ENCODE data around the gene ANXA11.
"Not testable (repeated sequence)": the region's sequence is repeated elsewhere in the genome, so short reads cannot be mapped to it uniquely, and the experiment has no call there.

Gene ANXA11

GRCh38 chr10:80252296-80252887 is 47.1 kb upstream of the ANXA11 start:
- Histone ChIP-seq H3K9me3 (ENCODE audit: low read length) (no peaks in the 10 kb centered on the region), H3K4me2 (ENCODE audit: low read length) (no peak overlapping the region), H3F3A (ENCODE audit: insufficient read depth, low read length) (no peaks in the 10 kb centered on the region), H3K4me1 (ENCODE audit: insufficient read depth, low read length, severe bottlenecking) (no peaks in the 10 kb centered on the region), H2AFZ (ENCODE audit: low read length) (no peak overlapping the region), H4K20me1 (ENCODE audit: insufficient read depth, low read length) (no peaks in the 10 kb centered on the region), H3K79me2 (ENCODE audit: insufficient read depth, low read length) (no peaks in the 10 kb centered on the region), H3K9ac (ENCODE audit: low read length) (no peak overlapping the region), H3K36me3 (ENCODE audit: insufficient read depth, low read length) (no peaks in the 10 kb centered on the region), H3K27ac (ENCODE audit: low read depth, low read length, poor library complexity, severe bottlenecking) (no peak overlapping the region), H3K9me2 (ENCODE audit: low read depth, low read length) (no peaks in the 10 kb centered on the region), H3K27me3 (ENCODE audit: insufficient read depth, low read length) (no peaks in the 10 kb centered on the region), H3K4me3 (ENCODE audit: low read depth, low read length, poor library complexity, severe bottlenecking) (no peak overlapping the region)
- TF ChIP-seq CTCF (IDR thresholded peaks at IDR 0.05; ENCODE audit: low read length): no peak
- no peak for TF ChIP-seq EZH2 (IDR thresholded peaks at IDR 0.05; ENCODE audit: borderline replicate concordance, low read length)

GRCh38 chr10:80251703-80252280 is 46.5 kb upstream of the ANXA11 start:
- not testable (repeated sequence) for H3K4me3 ChIP-seq (ENCODE audit: low read depth, low read length, poor library complexity, severe bottlenecking); H3K4me1 ChIP-seq (ENCODE audit: insufficient read depth, low read length, severe bottlenecking); H3F3A ChIP-seq (ENCODE audit: insufficient read depth, low read length); H3K9me2 ChIP-seq (ENCODE audit: low read depth, low read length); H3K9me3 ChIP-seq (ENCODE audit: low read length); H3K4me2 ChIP-seq (ENCODE audit: low read length); H3K27me3 ChIP-seq (ENCODE audit: insufficient read depth, low read length); H3K36me3 ChIP-seq (ENCODE audit: insufficient read depth, low read length); H3K27ac ChIP-seq (ENCODE audit: low read depth, low read length, poor library complexity, severe bottlenecking); H3K79me2 ChIP-seq (ENCODE audit: insufficient read depth, low read length); H2AFZ ChIP-seq (ENCODE audit: low read length); H4K20me1 ChIP-seq (ENCODE audit: insufficient read depth, low read length); H3K9ac ChIP-seq (ENCODE audit: low read length)

- not testable (repeated sequence) for H3K4me1 ChIP-seq (ENCODE audit: insufficient read depth, low read length, severe bottlenecking); H3K4me2 ChIP-seq (ENCODE audit: low read length)
Observed at GRCh38 chr10:80250399-80250798, 45.1 kb upstream of the ANXA11 start.

GRCh38 chr10:80249906-80250305 is 44.6 kb upstream of the ANXA11 start:
- H3K79me2 ChIP-seq (ENCODE audit: insufficient read depth, low read length); H3K9ac ChIP-seq (ENCODE audit: low read length); H3K9me2 ChIP-seq (ENCODE audit: low read depth, low read length); H3K4me3 ChIP-seq (ENCODE audit: low read depth, low read length, poor library complexity, severe bottlenecking); H2AFZ ChIP-seq (ENCODE audit: low read length); H3K4me2 ChIP-seq (ENCODE audit: low read length); H3K27me3 ChIP-seq (ENCODE audit: insufficient read depth, low read length); H3K27ac ChIP-seq (ENCODE audit: low read depth, low read length, poor library complexity, severe bottlenecking); H3F3A ChIP-seq (ENCODE audit: insufficient read depth, low read length); H3K9me3 ChIP-seq (ENCODE audit: low read length); H3K4me1 ChIP-seq (ENCODE audit: insufficient read depth, low read length, severe bottlenecking); H3K36me3 ChIP-seq (ENCODE audit: insufficient read depth, low read length); H4K20me1 ChIP-seq (ENCODE audit: insufficient read depth, low read length): not testable (repeated sequence)

More at GRCh38 chr10:80250399-80250798, 45.1 kb upstream of the ANXA11 start:
- not testable (repeated sequence) for H3K27me3 ChIP-seq (ENCODE audit: insufficient read depth, low read length); H3K9ac ChIP-seq (ENCODE audit: low read length); H3K4me3 ChIP-seq (ENCODE audit: low read depth, low read length, poor library complexity, severe bottlenecking); H4K20me1 ChIP-seq (ENCODE audit: insufficient read depth, low read length); H3K27ac ChIP-seq (ENCODE audit: low read depth, low read length, poor library complexity, severe bottlenecking); H3K36me3 ChIP-seq (ENCODE audit: insufficient read depth, low read length); H3K9me3 ChIP-seq (ENCODE audit: low read length); H3F3A ChIP-seq (ENCODE audit: insufficient read depth, low read length); H3K79me2 ChIP-seq (ENCODE audit: insufficient read depth, low read length); H2AFZ ChIP-seq (ENCODE audit: low read length); H3K9me2 ChIP-seq (ENCODE audit: low read depth, low read length)

GRCh38 chr10:80247611-80248010 is 42.3 kb upstream of the ANXA11 start:
- H3K27ac ChIP-seq (ENCODE audit: low read depth, low read length, poor library complexity, severe bottlenecking); H3K4me1 ChIP-seq (ENCODE audit: insufficient read depth, low read length, severe bottlenecking); H3K79me2 ChIP-seq (ENCODE audit: insufficient read depth, low read length); H2AFZ ChIP-seq (ENCODE audit: low read length); H3F3A ChIP-seq (ENCODE audit: insufficient read depth, low read length); H3K36me3 ChIP-seq (ENCODE audit: insufficient read depth, low read length); H3K4me3 ChIP-seq (ENCODE audit: low read depth, low read length, poor library complexity, severe bottlenecking); H3K9ac ChIP-seq (ENCODE audit: low read length); H3K9me3 ChIP-seq (ENCODE audit: low read length); H4K20me1 ChIP-seq (ENCODE audit: insufficient read depth, low read length); H3K9me2 ChIP-seq (ENCODE audit: low read depth, low read length); H3K4me2 ChIP-seq (ENCODE audit: low read length); H3K27me3 ChIP-seq (ENCODE audit: insufficient read depth, low read length): not testable (repeated sequence)

GRCh38 chr10:80244371-80244770 is 39.0 kb upstream of the ANXA11 start:
- not testable (repeated sequence) for H2AFZ ChIP-seq (ENCODE audit: low read length); H3K27me3 ChIP-seq (ENCODE audit: insufficient read depth, low read length)

GRCh38 chr10:80242341-80242740 is 37.0 kb upstream of the ANXA11 start:
- not testable (repeated sequence) for H3K27ac ChIP-seq (ENCODE audit: low read depth, low read length, poor library complexity, severe bottlenecking); H3F3A ChIP-seq (ENCODE audit: insufficient read depth, low read length); H3K36me3 ChIP-seq (ENCODE audit: insufficient read depth, low read length); H2AFZ ChIP-seq (ENCODE audit: low read length); H3K9me2 ChIP-seq (ENCODE audit: low read depth, low read length); H4K20me1 ChIP-seq (ENCODE audit: insufficient read depth, low read length); H3K4me3 ChIP-seq (ENCODE audit: low read depth, low read length, poor library complexity, severe bottlenecking); H3K4me2 ChIP-seq (ENCODE audit: low read length); H3K9me3 ChIP-seq (ENCODE audit: low read length); H3K27me3 ChIP-seq (ENCODE audit: insufficient read depth, low read length); H3K9ac ChIP-seq (ENCODE audit: low read length); H3K4me1 ChIP-seq (ENCODE audit: insufficient read depth, low read length, severe bottlenecking); H3K79me2 ChIP-seq (ENCODE audit: insufficient read depth, low read length)

More at GRCh38 chr10:80244371-80244770, 39.0 kb upstream of the ANXA11 start:
- H4K20me1 ChIP-seq (ENCODE audit: insufficient read depth, low read length); H3K79me2 ChIP-seq (ENCODE audit: insufficient read depth, low read length); H3K27ac ChIP-seq (ENCODE audit: low read depth, low read length, poor library complexity, severe bottlenecking); H3K4me2 ChIP-seq (ENCODE audit: low read length); H3K4me1 ChIP-seq (ENCODE audit: insufficient read depth, low read length, severe bottlenecking); H3F3A ChIP-seq (ENCODE audit: insufficient read depth, low read length); H3K36me3 ChIP-seq (ENCODE audit: insufficient read depth, low read length); H3K4me3 ChIP-seq (ENCODE audit: low read depth, low read length, poor library complexity, severe bottlenecking); H3K9me2 ChIP-seq (ENCODE audit: low read depth, low read length); H3K9me3 ChIP-seq (ENCODE audit: low read length); H3K9ac ChIP-seq (ENCODE audit: low read length): not testable (repeated sequence)

Measured in OCI-LY1 (cell line).